SK-N-SH (cell line): ENCODE measurements around the gene SEC61A1. TPM values are rescaled to one million over a fixed set of nuclear protein-coding genes. Genes with fewer than 3 reads are reported as not detected.

ENCODE experiments used
- CTCF ChIA-PET: fragments of 300-600, 350-600 bp; formaldehyde crosslinking; extraction: SDS; loops from one replicate; lab custom pipeline; 2021; lab: Yijun Ruan, JAX
- POLR2A ChIA-PET: fragments of 350-600 bp; sonication (Branson Sonifier 250); formaldehyde crosslinking; extraction: SDS; loops from one replicate; lab custom pipeline; 2020; ENCODE audit warnings: antibody characterized with exemption, inconsistent platforms; lab: Yijun Ruan, JAX
- DNase-seq: peaks from one replicate; pipeline ENCODE4 v3.0.0; 2012
- H2AFZ ChIP-seq: fragments of 200-600 bp; sonication (generic); 2 replicates; pipeline ENCODE4 v1.8.1; 2016; ENCODE audit warnings: antibody characterized with exemption, mild to moderate bottlenecking, low read depth
- H3F3A ChIP-seq: fragments of 200-600 bp; sonication (generic); replicated peaks from 2 replicates; pipeline ENCODE3; 2016; ENCODE audit warnings: antibody characterized with exemption, mild to moderate bottlenecking; ENCODE audit not compliant: insufficient read depth
- H3K27ac ChIP-seq, 2 experiments: fragments of 200-500 bp in 1 of 2; fragments of 200-600 bp in 1 of 2; sonication (Bioruptor generic) in 1 of 2; sonication (generic), shearing (Covaris generic) in 1 of 2; 2 replicates each; pipeline versions ENCODE4 v1.5.1 to v1.6.1; 2014 to 2016; ENCODE audit warnings: low read depth in 2 of 2, inconsistent platforms in 1 of 2, low read length in 1 of 2, mild to moderate bottlenecking in 1 of 2, mixed read lengths in 1 of 2
- H3K27me3 ChIP-seq: fragments of 200-600 bp; sonication (generic), shearing (Covaris generic); 2 replicates; pipeline ENCODE4 v1.6.1; 2016; ENCODE audit warnings: mixed run types; ENCODE audit not compliant: insufficient read depth
- H3K36me3 ChIP-seq, 2 experiments: fragments of 200-500 bp in 1 of 2; fragments of 200-600 bp in 1 of 2; sonication (Bioruptor generic) in 1 of 2; sonication (generic) in 1 of 2; replicated peaks in 1 of 2; 2 replicates each; pipeline versions ENCODE3 to v1.5.1; 2014 to 2016; ENCODE audit warnings: low read length in 1 of 2, mild to moderate bottlenecking in 1 of 2; ENCODE audit not compliant: insufficient read depth in 2 of 2, control insufficient read depth in 1 of 2
- H3K4me1 ChIP-seq, 2 experiments: fragments of 200-500 bp in 1 of 2; fragments of 200-600 bp in 1 of 2; sonication (Bioruptor generic) in 1 of 2; sonication (generic), shearing (Covaris generic) in 1 of 2; 2 replicates each; pipeline versions ENCODE4 v1.5.1 to v1.6.1; 2014 to 2016; ENCODE audit warnings: low read depth in 1 of 2, low read length in 1 of 2, mixed run types in 1 of 2; ENCODE audit not compliant: insufficient read depth in 2 of 2, control insufficient read depth in 1 of 2
- H3K4me2 ChIP-seq: fragments of 200-600 bp; sonication (generic), shearing (Covaris generic); 2 replicates; pipeline ENCODE4 v1.6.1; 2017; ENCODE audit warnings: mixed run types
- H3K4me3 ChIP-seq, 2 experiments: fragments of 200-500 bp in 1 of 2; fragments of 200-600 bp in 1 of 2; sonication (Bioruptor generic) in 1 of 2; sonication (generic), shearing (Covaris generic) in 1 of 2; 2 replicates each; pipeline versions ENCODE4 v1.5.1 to v1.8.1; 2014 to 2016; ENCODE audit warnings: low read depth in 2 of 2, inconsistent platforms in 1 of 2, low read length in 1 of 2, mild to moderate bottlenecking in 1 of 2, mixed read lengths in 1 of 2, moderate library complexity in 1 of 2
- H3K79me2 ChIP-seq: fragments of 200-600 bp; sonication (generic); 2 replicates; pipeline ENCODE4 v1.8.1; 2017; ENCODE audit warnings: mild to moderate bottlenecking; ENCODE audit not compliant: insufficient read depth
- H3K9ac ChIP-seq: fragments of 200-600 bp; sonication (generic); 2 replicates; pipeline ENCODE4 v1.6.1; 2017; ENCODE audit warnings: mixed run types
- H3K9me2 ChIP-seq: fragments of 200-600 bp; sonication (generic); 2 replicates; pipeline ENCODE4 v1.6.1; 2017; ENCODE audit warnings: mixed run types
- H3K9me3 ChIP-seq: fragments of 200-600 bp; sonication (generic); 2 replicates; pipeline ENCODE4 v1.6.1; 2017; ENCODE audit warnings: mixed run types, mild to moderate bottlenecking, moderate library complexity
- H4K20me1 ChIP-seq: fragments of 200-600 bp; sonication (generic); 2 replicates; pipeline ENCODE4 v1.6.1; 2017; ENCODE audit warnings: mild to moderate bottlenecking, mixed run types; ENCODE audit not compliant: insufficient read depth
- CTCF ChIP-seq: fragments of 200-600 bp; sonication (generic); IDR thresholded peaks from 2 replicates; pipeline ENCODE4 v1.6.1; 2017; ENCODE audit warnings: antibody characterized with exemption, mild to moderate bottlenecking, moderate library complexity
- ELF1 ChIP-seq: IDR thresholded peaks from 2 replicates; pipeline ENCODE4 v1.4.0; 2012
- EP300 ChIP-seq, 2 experiments: IDR thresholded peaks; 2 replicates each; pipeline versions ENCODE4 v1.4.0 to v1.6.1; 2012; ENCODE audit warnings: borderline replicate concordance in 1 of 2, low read depth in 1 of 2, low read length in 1 of 2
- EZH2phosphoT487 ChIP-seq: fragments of 200-600 bp; sonication (generic); IDR thresholded peaks from 2 replicates; pipeline ENCODE4 v1.6.1; 2017; ENCODE audit warnings: low read depth, mixed run types, mild to moderate bottlenecking, antibody characterized with exemption, moderate library complexity, borderline replicate concordance
- FOSL2 ChIP-seq: IDR thresholded peaks from 2 replicates; pipeline ENCODE4 v1.4.0; 2012; ENCODE audit warnings: low read depth, mild to moderate bottlenecking, moderate library complexity, borderline replicate concordance
- FOXJ3 ChIP-seq: sonication (generic); formaldehyde crosslinking; IDR thresholded peaks from 2 replicates; pipeline ENCODE4 v1.5.1; 2020; ENCODE audit warnings: mild to moderate bottlenecking, missing genetic modification reagents
- FOXM1 ChIP-seq: IDR thresholded peaks from 2 replicates; pipeline ENCODE4 v1.4.0; 2012; ENCODE audit warnings: low read depth, mild to moderate bottlenecking
- GABPA ChIP-seq: IDR thresholded peaks from 2 replicates; pipeline ENCODE4 v1.4.0; 2012; ENCODE audit warnings: low read depth, mild to moderate bottlenecking
- GATA2 ChIP-seq: sonication (generic); formaldehyde crosslinking; IDR thresholded peaks from 2 replicates; pipeline ENCODE4 v1.5.0; 2020; ENCODE audit warnings: mild to moderate bottlenecking, missing genetic modification reagents
- MEF2A ChIP-seq: IDR thresholded peaks from 2 replicates; pipeline ENCODE4 v1.4.0; 2012; ENCODE audit warnings: low read depth, borderline replicate concordance
- MXI1 ChIP-seq: IDR thresholded peaks from 2 replicates; pipeline ENCODE4 v1.6.1; 2012; ENCODE audit warnings: mild to moderate bottlenecking, low read depth, low read length, improper control_type of control experiment
- PBX3 ChIP-seq: IDR thresholded peaks from 2 replicates; pipeline ENCODE4; 2012
- RCOR1 ChIP-seq: fragments of 150-350 bp; IDR thresholded peaks from 2 replicates; pipeline ENCODE4 v1.6.1; 2017; ENCODE audit warnings: antibody characterized with exemption, low read length
- RFX5 ChIP-seq: IDR thresholded peaks from 2 replicates; pipeline ENCODE4 v1.6.1; 2012; ENCODE audit warnings: mild to moderate bottlenecking, improper control_type of control experiment, low read length
- RXRA ChIP-seq: IDR thresholded peaks from 2 replicates; pipeline ENCODE4 v1.4.0; 2012; ENCODE audit warnings: low read depth, mild to moderate bottlenecking, borderline replicate concordance
- SMC3 ChIP-seq: IDR thresholded peaks from 2 replicates; pipeline ENCODE4 v1.6.1; 2012; ENCODE audit warnings: low read depth, low read length, improper control_type of control experiment
- TAF1 ChIP-seq: IDR thresholded peaks from 2 replicates; pipeline ENCODE4 v1.6.1; 2012; ENCODE audit warnings: low read depth, mild to moderate bottlenecking, low read length, moderate library complexity, borderline replicate concordance
- TCF12 ChIP-seq: IDR thresholded peaks from 2 replicates; pipeline ENCODE4 v1.4.0; 2012
- WGBS: methylation state at CpG from one replicate; pipeline ENCODE4 v1.1.6; 2017; ENCODE audit warnings: low lambda C conversion rate; 5-methylcytosine and 5-hydroxymethylcytosine counted together
- polyA plus RNA-seq, 3 experiments: library from polyadenylated mRNA; depleted of rRNA; stranded (reverse); fragments of >200 nt; gene quantifications; 2 replicates each; pipeline ENCODE4 v1.2.3, GENCODE V29; 2012
- TF ChIP-seq, protein P1 (sequence below): fragments of 150-350 bp; IDR thresholded peaks from 2 replicates; pipeline ENCODE4 v1.6.1; 2016; ENCODE audit warnings: mild to moderate bottlenecking, low read depth, low read length

SEC61A1 gene
- polyA plus RNA-seq, 1 of the 3 experiments (the other 2 are of a cell fraction): 153 TPM

- H3K79me2 ChIP-seq: no peaks in the 10 kb centered on the region
- peaks cover 9 to 68% of the 10 kb centered on the region in 2 experiments for H3K36me3 ChIP-seq
- H3K4me3 ChIP-seq: no peak overlapping the region
- H3K4me1 ChIP-seq: peaks cover 0 to 18% of the 10 kb centered on the region in 2 experiments; a peak in 3 of 4 replicates
- CTCF ChIA-PET: interaction anchor here (1.0 kb wide), 1 partner anchor 13 kb away, joined by 3 read pairs; no protein-coding TSS in a partner anchor
- WGBS: 69% methylated on average over 4 of the region's 6 CpGs
- H3K27ac ChIP-seq: peak overlapping the region in 1 of 2 experiments; percentile 85; a peak in 2 of 4 replicates
- no peaks in the 10 kb centered on the region for H3K9me2 ChIP-seq
- H3K4me2 ChIP-seq: no peak overlapping the region
- H2AFZ ChIP-seq: no peak overlapping the region
- POLR2A ChIA-PET: no interaction called here
- no peak overlapping the region for H3K9ac ChIP-seq
- H3K9me3 ChIP-seq: no peaks in the 10 kb centered on the region
- DNase-seq: no peak
- 0 out of 2 replicates have a peak, but pooled peaks cover 5% of the 10 kb centered on the region for H4K20me1 ChIP-seq
- H3F3A ChIP-seq: peaks cover 5% of the 10 kb centered on the region
- no peaks in the 10 kb centered on the region for H3K27me3 ChIP-seq
- TF ChIP-seq GATA2 (CRISPR knock-in tag) (no peak), RXRA (no peak), EZH2phosphoT487 (no peak), FOSL2 (no peak), FOXM1 (no peak), CTCF (no peak), ELF1 (no peak), TAF1 (no peak), PBX3 (no peak)
- TF ChIP-seq, protein P1, sequence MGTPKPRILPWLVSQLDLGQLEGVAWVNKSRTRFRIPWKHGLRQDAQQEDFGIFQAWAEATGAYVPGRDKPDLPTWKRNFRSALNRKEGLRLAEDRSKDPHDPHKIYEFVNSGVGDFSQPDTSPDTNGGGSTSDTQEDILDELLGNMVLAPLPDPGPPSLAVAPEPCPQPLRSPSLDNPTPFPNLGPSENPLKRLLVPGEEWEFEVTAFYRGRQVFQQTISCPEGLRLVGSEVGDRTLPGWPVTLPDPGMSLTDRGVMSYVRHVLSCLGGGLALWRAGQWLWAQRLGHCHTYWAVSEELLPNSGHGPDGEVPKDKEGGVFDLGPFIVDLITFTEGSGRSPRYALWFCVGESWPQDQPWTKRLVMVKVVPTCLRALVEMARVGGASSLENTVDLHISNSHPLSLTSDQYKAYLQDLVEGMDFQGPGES: no peak
- TF ChIP-seq, all 33 proteins: peak for 0
Observed at GRCh38 chr3:128081226-128081625, 29.0 kb downstream of the SEC61A1 start.

DNA sequence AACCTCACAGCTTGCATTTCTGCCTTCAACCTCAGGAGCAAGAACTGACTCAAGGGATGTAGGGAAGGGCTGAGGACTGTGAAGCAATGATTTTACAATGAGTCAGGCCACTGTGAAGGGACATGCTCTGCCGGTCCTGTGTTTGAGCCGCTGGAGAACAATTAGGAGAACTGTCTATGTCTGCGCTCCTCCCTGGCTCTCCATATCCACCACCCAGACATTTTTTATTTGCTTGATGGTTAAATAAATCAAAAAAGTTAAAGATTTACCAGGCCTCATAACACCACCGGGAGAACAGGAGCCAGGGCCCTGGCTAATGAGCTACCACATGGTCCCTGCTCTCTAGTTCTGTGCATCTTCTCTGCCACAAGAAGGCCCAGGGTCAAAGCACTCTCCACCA lies 29.6 kb downstream of the SEC61A1 start:
- Histone ChIP-seq H3K4me2 (no peak overlapping the region), H3K79me2 (no peaks in the 10 kb centered on the region), H3K27ac (peak overlapping the region in 1 of 2 experiments; percentile 85; a peak in 2 of 4 replicates), H3F3A (peaks cover 5% of the 10 kb centered on the region), H2AFZ (no peak overlapping the region), H3K27me3 (no peaks in the 10 kb centered on the region), H3K9me3 (no peaks in the 10 kb centered on the region), H4K20me1 (0 out of 2 replicates have a peak, but pooled peaks cover 5% of the 10 kb centered on the region), H3K9me2 (no peaks in the 10 kb centered on the region), H3K4me1 (peaks cover 0 to 18% of the 10 kb centered on the region in 2 experiments; a peak in 3 of 4 replicates), H3K36me3 (peaks cover 10 to 74% of the 10 kb centered on the region in 2 experiments), H3K4me3 (no peak overlapping the region), H3K9ac (no peak overlapping the region)
- ChIA-PET CTCF (interaction anchor here (0.8 to 1.3 kb wide), 3 partner anchors 13 to 18 kb away, joined by 3 read pairs; no protein-coding TSS in a partner anchor), POLR2A (interaction anchor here (1.1 kb wide), 1 partner anchor 9 kb away, joined by 3 read pairs; no protein-coding TSS in a partner anchor)
- DNase-seq: no peak
- 74% methylated on average over 4 of the region's 4 CpGs for WGBS
- TF ChIP-seq SMC3 (no peak), RFX5 (no peak), MEF2A (no peak), FOXJ3 (CRISPR knock-in tag) (no peak), PBX3 (no peak), RXRA (no peak), GABPA (no peak), RCOR1 (no peak), EP300 (IDR thresholded peaks at IDR 0.05; ENCODE audit: borderline replicate concordance in 1 of 2, low read depth in 1 of 2, low read length in 1 of 2) (no peak), MXI1 (no peak), TCF12 (no peak), EZH2phosphoT487 (no peak)
- TF ChIP-seq, protein P1: no peak
